B cell (primary cell): Measurements from ENCODE around the gene ARPC2. TPM values are rescaled to one million over a fixed set of nuclear protein-coding genes. Genes with fewer than 3 reads are reported as not detected.

Experiments used
- ATAC-seq: fragments of 200-7000 bp; cut with Tn5 transposase; one replicate; pipeline ENCODE4 v1.10.0; 2021; ENCODE audit warnings: low read depth, mild to moderate bottlenecking, moderate number of reproducible peaks, moderate library complexity
- CTCF ChIA-PET: fragments of 350-600 bp; sonication (Branson Sonifier 250); formaldehyde crosslinking; loops from one replicate; lab custom pipeline; 2021; ENCODE audit warnings: antibody characterized with exemption, inconsistent platforms; lab: Charles Lee
- POLR2A ChIA-PET: fragments of 350-600 bp; sonication (Branson Sonifier 250); formaldehyde crosslinking; loops from one replicate; lab custom pipeline; 2021; ENCODE audit warnings: antibody characterized with exemption; lab: Charles Lee
- DNase-seq: peaks from one replicate; pipeline ENCODE4 v3.0.0; 2013
- H2AFZ ChIP-seq: 2 replicates; pipeline ENCODE4 v1.6.1; 2012; ENCODE audit warnings: mild to moderate bottlenecking, low read depth, low read length; ENCODE audit not compliant: insufficient read depth, poor library complexity, severe bottlenecking
- H3K27ac ChIP-seq, 2 donors: 1 replicate in 1 of 2; 2 replicates in 1 of 2; pipeline ENCODE4 v1.5.1; 2012 to 2013; ENCODE audit warnings: low read length in 2 of 2, mild to moderate bottlenecking in 2 of 2, moderate library complexity in 1 of 2
- H3K27me3 ChIP-seq, 4 experiments: fragments of 200-600 bp in 1 of 4; sonication (generic) in 1 of 4; replicated peaks in 1 of 4; 1 replicate in 2 of 4; 2 replicates in 2 of 4; pipeline versions ENCODE4 v1.6.1 to v1.7.0; 2013 to 2016; ENCODE audit warnings: low read length in 3 of 4, mild to moderate bottlenecking in 2 of 4, mixed read lengths in 1 of 4, moderate library complexity in 1 of 4; ENCODE audit not compliant: insufficient read depth in 4 of 4, control insufficient read depth in 3 of 4; ENCODE audit errors: control extremely low read depth in 1 of 4
- H3K36me3 ChIP-seq, 2 experiments: replicated peaks in 1 of 2; 1 replicate in 1 of 2; 2 replicates in 1 of 2; pipeline versions ENCODE4 v1.6.1 to v1.7.1; 2013; ENCODE audit warnings: low read length in 1 of 2; ENCODE audit not compliant: insufficient read depth in 2 of 2, control insufficient read depth in 1 of 2; ENCODE audit errors: control extremely low read depth in 1 of 2, extremely low read depth in 1 of 2
- H3K4me1 ChIP-seq, 2 donors: fragments of 200-600 bp in 1 of 2; sonication (generic) in 1 of 2; 1 replicate in 1 of 2; 2 replicates in 1 of 2; pipeline versions ENCODE4 v1.5.1 to v1.6.1; 2013 to 2017; ENCODE audit warnings: low read length in 2 of 2; ENCODE audit not compliant: control insufficient read depth in 2 of 2, insufficient read depth in 2 of 2
- H3K4me2 ChIP-seq: replicated peaks from 2 replicates; pipeline ENCODE3; 2012; ENCODE audit warnings: mild to moderate bottlenecking, low read depth, low read length; ENCODE audit not compliant: poor library complexity, severe bottlenecking
- H3K4me3 ChIP-seq, 5 experiments: fragments of 200-600 bp in 1 of 5; sonication (generic) in 1 of 5; 1 replicate in 3 of 5; 2 replicates in 2 of 5; pipeline versions ENCODE4 v1.5.1 to v1.7.0; 2011 to 2016; ENCODE audit warnings: low read length in 4 of 5, mild to moderate bottlenecking in 4 of 5, low read depth in 2 of 5, control low read depth in 1 of 5, moderate library complexity in 1 of 5; ENCODE audit not compliant: insufficient read depth in 1 of 5; ENCODE audit errors: control extremely low read depth in 1 of 5, extremely low read depth in 1 of 5
- H3K79me2 ChIP-seq: fragments of 200-600 bp; sonication (generic); one replicate; pipeline ENCODE4 v1.6.0; 2016; ENCODE audit warnings: low read length; ENCODE audit not compliant: control insufficient read depth, insufficient read depth
- H3K9ac ChIP-seq: fragments of 200-600 bp; sonication (generic); 2 replicates; pipeline ENCODE4 v1.6.1; 2017; ENCODE audit warnings: mild to moderate bottlenecking, low read length, moderate library complexity
- H3K9me3 ChIP-seq, 3 donors: one replicate each; pipeline versions ENCODE4 v1.6.1 to v1.7.1; 2013; ENCODE audit warnings: low read length in 2 of 3; ENCODE audit not compliant: control insufficient read depth in 2 of 3, insufficient read depth in 1 of 3; ENCODE audit errors: control extremely low read depth in 1 of 3
- H4K20me1 ChIP-seq: 2 replicates; pipeline ENCODE4 v1.6.0; 2012; ENCODE audit warnings: mild to moderate bottlenecking, low read length; ENCODE audit not compliant: insufficient read depth, control insufficient read depth, poor library complexity, severe bottlenecking
- H3K27ac Mint-ChIP-seq: one replicate; pipeline ENCODE4 v1.8.0; 2021; ENCODE audit warnings: mixed read lengths
- H3K27me3 Mint-ChIP-seq: one replicate; pipeline ENCODE4 v1.8.0; 2021; ENCODE audit warnings: mixed read lengths
- H3K4me1 Mint-ChIP-seq: one replicate; pipeline ENCODE4 v1.8.0; 2021; ENCODE audit warnings: mixed read lengths
- H3K4me3 Mint-ChIP-seq: one replicate; pipeline ENCODE4 v1.8.0; 2021; ENCODE audit warnings: mixed read lengths
- H3K9me3 Mint-ChIP-seq: one replicate; pipeline ENCODE4 v1.8.0; 2022; ENCODE audit warnings: mixed read lengths; ENCODE audit not compliant: insufficient read depth
- EZH2 ChIP-seq: IDR thresholded peaks from 2 replicates; pipeline ENCODE4 v1.6.1; 2012; ENCODE audit warnings: borderline replicate concordance, low read depth, mild to moderate bottlenecking, moderate library complexity, low read length; ENCODE audit not compliant: insufficient read depth, poor library complexity, severe bottlenecking
- WGBS: methylation state at CpG from one replicate; pipeline ENCODE4 v1.1.5; 2013; ENCODE audit warnings: missing lambda C conversion rate; ENCODE audit not compliant: insufficient coverage; 5-methylcytosine and 5-hydroxymethylcytosine counted together
- intact Hi-C: fragments of 100-400 bp; cut with micrococcal nuclease; formaldehyde crosslinking; loops from one replicate; pipeline ENCODE4 v1.10.0; 2022
- polyA plus RNA-seq: library from polyadenylated mRNA; depleted of rRNA; stranded (reverse); fragments of >200 nt; gene quantifications from 2 replicates; pipeline ENCODE4 v1.2.3, GENCODE V29; 2012
- total RNA-seq, 2 donors: library from RNA; stranded (reverse); fragments of 120-200 nt in 1 of 2; gene quantifications; 1 replicate in 1 of 2; 2 replicates in 1 of 2; pipeline versions ENCODE4 v1.2.3 to v1.2.4, GENCODE V29; 2013 to 2022
- TF ChIP-seq, protein P1 (sequence below): fragments of 200-600 bp; IDR thresholded peaks from one replicate; pipeline ENCODE4 v1.8.0; 2022; ENCODE audit warnings: antibody characterized with exemption, mild to moderate bottlenecking

ARPC2 gene
- total and polyA plus RNA-seq, 2 donors (not counting 1 experiment from before 2014, with no cell fraction given) = 314 to 343 TPM

DNA sequence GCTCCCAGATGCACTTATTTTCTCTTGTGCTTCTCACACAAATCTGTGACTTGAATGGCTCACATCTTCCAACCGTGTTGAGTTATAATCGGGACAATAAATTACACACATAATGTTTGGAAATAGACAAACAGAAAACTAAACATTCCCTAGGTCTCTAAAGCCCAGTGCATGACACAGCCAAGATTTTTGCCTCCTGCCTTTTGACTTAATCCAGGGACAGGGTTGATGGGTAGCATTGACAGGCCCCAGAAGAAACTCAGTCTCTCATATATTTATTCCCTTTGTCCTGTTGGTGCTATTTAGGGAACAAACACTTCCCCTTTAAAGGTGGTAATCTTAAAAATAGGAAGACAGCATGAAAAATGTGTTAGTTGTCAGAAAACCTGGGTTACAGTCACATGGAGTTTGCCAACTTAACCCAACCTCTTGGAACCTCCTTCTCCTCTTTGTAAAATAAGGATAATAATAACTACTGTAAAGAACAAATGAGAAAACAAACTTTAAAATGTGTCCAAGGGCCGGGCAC is 24.0 kb upstream of the ARPC2 start:
- WGBS = 100% methylated on average over 1 of the region's 3 CpGs
- ChIA-PET CTCF (no interaction called here), POLR2A (no interaction called here)
- H3K4me1 ChIP-seq = no peaks in the 10 kb centered on the region
- no peak overlapping the region for H3K4me3 ChIP-seq
- Mint-ChIP-seq H3K9me3 (no peaks in the 10 kb centered on the region), H3K27ac (no peak overlapping the region), H3K4me1 (no peaks in the 10 kb centered on the region), H3K4me3 (no peak overlapping the region), H3K27me3 (no peaks in the 10 kb centered on the region)
- no peak for DNase-seq
- no peaks in the 10 kb centered on the region for H4K20me1 ChIP-seq
- TF ChIP-seq, protein P1, sequence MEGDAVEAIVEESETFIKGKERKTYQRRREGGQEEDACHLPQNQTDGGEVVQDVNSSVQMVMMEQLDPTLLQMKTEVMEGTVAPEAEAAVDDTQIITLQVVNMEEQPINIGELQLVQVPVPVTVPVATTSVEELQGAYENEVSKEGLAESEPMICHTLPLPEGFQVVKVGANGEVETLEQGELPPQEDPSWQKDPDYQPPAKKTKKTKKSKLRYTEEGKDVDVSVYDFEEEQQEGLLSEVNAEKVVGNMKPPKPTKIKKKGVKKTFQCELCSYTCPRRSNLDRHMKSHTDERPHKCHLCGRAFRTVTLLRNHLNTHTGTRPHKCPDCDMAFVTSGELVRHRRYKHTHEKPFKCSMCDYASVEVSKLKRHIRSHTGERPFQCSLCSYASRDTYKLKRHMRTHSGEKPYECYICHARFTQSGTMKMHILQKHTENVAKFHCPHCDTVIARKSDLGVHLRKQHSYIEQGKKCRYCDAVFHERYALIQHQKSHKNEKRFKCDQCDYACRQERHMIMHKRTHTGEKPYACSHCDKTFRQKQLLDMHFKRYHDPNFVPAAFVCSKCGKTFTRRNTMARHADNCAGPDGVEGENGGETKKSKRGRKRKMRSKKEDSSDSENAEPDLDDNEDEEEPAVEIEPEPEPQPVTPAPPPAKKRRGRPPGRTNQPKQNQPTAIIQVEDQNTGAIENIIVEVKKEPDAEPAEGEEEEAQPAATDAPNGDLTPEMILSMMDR = no peak
- no peak for TF ChIP-seq EZH2
- intact Hi-C loops = no loop called here
- no peaks in the 10 kb centered on the region for H3K27me3 ChIP-seq
- H2AFZ ChIP-seq = no peak overlapping the region
- no peaks in the 10 kb centered on the region for H3K36me3 ChIP-seq
- H3K27ac ChIP-seq = no peak overlapping the region
- ATAC-seq = no peak
- H3K79me2 ChIP-seq = no peaks in the 10 kb centered on the region
- no peak overlapping the region for H3K9ac ChIP-seq
- H3K9me3 ChIP-seq = no peaks in the 10 kb centered on the region
- no peak overlapping the region for H3K4me2 ChIP-seq

DNA sequence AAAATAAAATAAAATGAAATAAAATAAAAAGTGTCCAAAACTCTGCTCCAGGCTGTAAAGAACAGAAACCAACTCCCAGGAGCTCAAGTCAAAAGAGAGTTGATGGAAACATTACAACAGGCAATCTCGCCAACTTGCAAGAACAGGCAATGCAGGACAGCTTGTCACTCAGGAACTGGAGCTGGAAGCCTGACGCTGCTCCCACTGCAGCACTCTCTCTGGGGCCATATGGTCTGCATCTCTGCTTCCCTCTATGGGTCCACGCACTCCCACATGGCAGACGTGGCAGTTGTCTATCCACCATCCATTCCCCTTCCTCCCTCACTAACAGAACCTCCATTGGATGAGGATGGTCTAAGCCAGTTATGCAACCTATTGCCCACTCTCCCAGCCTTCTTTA is 23.3 kb upstream of the ARPC2 start:
- 100% methylated on average over 4 of the region's 4 CpGs for WGBS
- H2AFZ ChIP-seq = no peak overlapping the region
- POLR2A ChIA-PET = no interaction called here

More for the DNA sequence above, 23.3 kb upstream of the ARPC2 start:
- Histone ChIP-seq H3K27me3 (peaks cover 0 to 2% (median 0%) of the 10 kb centered on the region in 4 experiments), H4K20me1 (no peaks in the 10 kb centered on the region), H3K36me3 (no peaks in the 10 kb centered on the region), H3K9ac (no peak overlapping the region), H3K27ac (no peak overlapping the region), H3K9me3 (no peaks in the 10 kb centered on the region), H3K4me1 (no peaks in the 10 kb centered on the region), H3K4me3 (no peak overlapping the region), H3K79me2 (no peaks in the 10 kb centered on the region), H3K4me2 (no peak overlapping the region)
- Mint-ChIP-seq H3K27ac (no peak overlapping the region), H3K27me3 (peaks cover under 1% of the 10 kb centered on the region), H3K4me1 (no peaks in the 10 kb centered on the region), H3K4me3 (no peak overlapping the region), H3K9me3 (no peaks in the 10 kb centered on the region)
- ATAC-seq = no peak
- intact Hi-C loops = no loop called here
- CTCF ChIA-PET = no interaction called here
- TF ChIP-seq, protein P1 = no peak
- no peak for TF ChIP-seq EZH2
- DNase-seq = no peak
